ENCODE results near the gene LPAR3.

- TF ChIP-seq CTCF (IDR thresholded peaks at IDR 0.05; ENCODE audit: insufficient read depth, low read length) (no peak), SPI1 (IDR thresholded peaks at IDR 0.05; ENCODE audit: borderline replicate concordance, low read depth) (no peak), REST (IDR thresholded peaks at IDR 0.05; ENCODE audit: insufficient replicate concordance, low read depth) (no peak), POLR2AphosphoS5 (IDR thresholded peaks at IDR 0.05; ENCODE audit: low read depth) (no peak), GABPA (IDR thresholded peaks at IDR 0.05; ENCODE audit: low read depth) (no peak)
These were observed 30.3 kb upstream of the LPAR3 start for GRCh38 chr1:84923317-84923716.

All from HL-60 (cell line).